AG04450 (cell line): ENCODE results near the gene MMEL1. TPM values are rescaled to one million over a fixed set of nuclear protein-coding genes. Genes with fewer than 3 reads are reported as not detected.

Source experiments
- CTCF ChIA-PET: fragments of 300-600, 350-600 bp; formaldehyde crosslinking; extraction: SDS; loops from one replicate; lab custom pipeline; 2022; ENCODE audit warnings: antibody characterized with exemption, inconsistent platforms; lab: Charles Lee
- POLR2A ChIA-PET: fragments of 350-600 bp; formaldehyde crosslinking; extraction: SDS; loops from one replicate; lab custom pipeline; 2021; ENCODE audit warnings: antibody characterized with exemption, inconsistent platforms; lab: Yijun Ruan, JAX
- DNase-seq: peaks from one replicate; pipeline ENCODE4 v3.0.0-alpha.2; 2011; ENCODE audit warnings: low read depth, low spot score
- H3K27ac ChIP-seq: one replicate; pipeline ENCODE4 v1.5.1; 2012; ENCODE audit warnings: low read depth, low read length, control low read depth
- H3K27me3 ChIP-seq: one replicate; pipeline ENCODE4 v1.6.0; 2012; ENCODE audit warnings: low read length; ENCODE audit not compliant: control insufficient read depth, insufficient read depth
- H3K4me3 ChIP-seq: 2 replicates; pipeline ENCODE4 v1.5.1; 2011; ENCODE audit warnings: mild to moderate bottlenecking, low read depth, low read length, control low read depth
- H3K9me3 ChIP-seq: 2 replicates; pipeline ENCODE4 v1.5.1; 2012; ENCODE audit warnings: low read length; ENCODE audit not compliant: control insufficient read depth, insufficient read depth
- CTCF ChIP-seq: IDR thresholded peaks from 2 replicates; pipeline ENCODE4 v1.5.1; 2011; ENCODE audit warnings: low read depth, low read length, control low read depth, inconsistent platforms
- polyA plus RNA-seq: library from polyadenylated mRNA; depleted of rRNA; stranded (reverse); fragments of >200 nt; gene quantifications from 2 replicates; pipeline ENCODE4 v1.2.3, GENCODE V29; 2011

The MMEL1 gene
- polyA plus RNA-seq, 1 experiment: 0.21 TPM

- Histone ChIP-seq H3K4me3 (peak overlapping the region; percentile 81), H3K9me3 (peaks cover 12% of the 10 kb centered on the region), H3K27me3 (no peaks in the 10 kb centered on the region), H3K27ac (no peak overlapping the region)
- no peak for DNase-seq
- ChIA-PET POLR2A (no interaction called here), CTCF (no interaction called here)
- TF ChIP-seq CTCF: no peak
Measured at GRCh38 chr1:2642131-2642559, 9.3 kb upstream of the MMEL1 start.

GRCh38 chr1:2641381-2642130, 8.7 kb upstream of the MMEL1 start:
- no peaks in the 10 kb centered on the region for H3K27me3 ChIP-seq
- H3K27ac ChIP-seq: no peak overlapping the region
- H3K9me3 ChIP-seq: peaks cover 18% of the 10 kb centered on the region
- DNase-seq: no peak
- peak overlapping the region; percentile 81 for H3K4me3 ChIP-seq
- CTCF ChIA-PET: no interaction called here
- TF ChIP-seq CTCF: no peak
- POLR2A ChIA-PET: no interaction called here

- ChIA-PET POLR2A (no interaction called here), CTCF (interaction anchor here (0.6 kb wide), 1 partner anchor 686 kb away, joined by 3 read pairs; no protein-coding TSS in a partner anchor)
- DNase-seq: no peak
Measured at GRCh38 chr1:2640626-2641025, 7.8 kb upstream of the MMEL1 start.

GRCh38 chr1:2639607-2640521, 7.0 kb upstream of the MMEL1 start:
- TF ChIP-seq CTCF: no peak
- H3K9me3 ChIP-seq: peaks cover 21% of the 10 kb centered on the region
- no peak for DNase-seq
- no peak overlapping the region for H3K4me3 ChIP-seq
- no peak overlapping the region for H3K27ac ChIP-seq
- POLR2A ChIA-PET: no interaction called here
- CTCF ChIA-PET: interaction anchor here (0.6 kb wide), 1 partner anchor 687 kb away, joined by 3 read pairs; no protein-coding TSS in a partner anchor
- H3K27me3 ChIP-seq: no peaks in the 10 kb centered on the region

More at GRCh38 chr1:2640626-2641025, 7.8 kb upstream of the MMEL1 start:
- Histone ChIP-seq H3K27ac (no peak overlapping the region), H3K9me3 (peaks cover 16% of the 10 kb centered on the region), H3K27me3 (no peaks in the 10 kb centered on the region), H3K4me3 (no peak overlapping the region)
- no peak for TF ChIP-seq CTCF
